ENCODE data around the gene RPL15.
"Not testable (repeated sequence)": the region's sequence is repeated elsewhere in the genome, so short reads cannot be mapped to it uniquely, and the experiment has no call there.

Gene RPL15

DNA sequence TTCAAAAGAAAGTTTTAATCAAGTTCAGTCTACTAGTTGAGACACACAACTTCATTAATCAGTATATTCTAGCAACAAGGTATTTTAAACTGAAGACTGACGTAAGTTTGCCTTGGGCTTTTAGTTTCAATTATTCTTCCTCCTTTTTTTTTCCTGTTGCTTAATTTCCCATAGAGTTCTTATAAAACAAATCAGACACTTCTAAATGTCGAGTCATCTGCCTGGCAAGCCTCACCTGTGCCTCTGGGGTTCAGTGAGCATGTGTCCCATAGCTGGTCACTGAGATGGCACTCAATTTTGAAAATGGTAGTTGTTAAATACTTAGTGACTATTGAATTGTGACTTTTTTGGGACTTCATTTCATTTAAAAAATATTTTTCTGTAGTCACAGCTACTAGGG, 27.5 kb upstream of the RPL15 start:
- no peak for DNase-seq

DNA sequence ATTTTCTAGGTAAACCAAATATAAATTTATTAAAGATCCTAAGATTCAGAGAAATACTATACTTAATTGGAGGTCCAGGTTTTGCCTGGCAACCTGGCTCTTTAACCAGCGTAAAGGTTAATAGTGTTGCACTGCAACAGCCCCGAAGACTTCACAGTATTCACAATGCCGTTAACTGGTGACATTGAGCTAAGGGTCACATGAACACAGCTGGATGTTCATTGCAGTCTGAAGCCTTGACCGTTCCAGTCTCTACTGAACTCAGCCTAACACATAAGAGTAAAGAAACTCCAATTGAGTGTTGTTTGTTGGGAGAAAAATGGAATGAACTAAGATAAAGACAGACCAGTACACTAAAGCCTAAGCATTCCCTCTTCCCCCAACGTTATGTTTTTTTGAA, 27.0 kb upstream of the RPL15 start:
- DNase-seq: no peak

DNA sequence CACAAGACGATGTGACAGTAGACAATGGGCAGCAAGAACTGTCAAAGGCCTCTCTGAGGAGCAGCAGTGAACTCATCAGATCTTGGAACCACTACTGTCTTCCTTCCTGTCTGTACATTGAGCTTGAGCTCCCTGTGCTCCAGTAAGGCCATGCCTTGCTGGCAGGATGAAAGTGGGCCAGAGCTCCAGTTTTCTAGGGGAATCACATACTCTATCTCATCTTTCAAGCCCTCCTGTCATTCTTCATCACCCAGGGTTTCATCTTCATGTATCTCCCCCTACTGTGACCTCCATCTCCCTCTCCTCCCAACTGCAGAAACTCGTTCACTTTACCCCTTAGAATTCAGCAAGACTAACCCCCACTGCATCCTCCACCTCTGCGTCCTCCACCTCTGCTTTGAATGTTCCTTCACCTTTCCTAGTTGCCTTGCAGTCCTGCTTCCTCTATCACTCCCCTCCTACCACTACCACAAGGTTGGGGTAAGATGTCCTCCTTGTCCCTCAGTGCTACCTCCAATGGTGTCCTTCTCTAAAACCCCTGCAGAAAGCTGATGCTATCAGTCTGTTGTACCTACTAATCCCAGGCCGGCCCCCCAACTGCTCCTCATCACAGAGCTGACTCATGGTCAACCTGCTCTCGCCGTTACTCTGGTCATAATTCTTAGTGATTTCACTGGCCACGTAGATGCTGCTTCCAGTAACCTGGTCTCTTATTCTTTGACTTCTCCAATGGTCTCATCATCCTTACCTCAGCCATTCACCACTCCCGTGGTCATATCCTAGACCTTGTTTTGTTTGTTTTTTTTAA, 22.5 kb upstream of the RPL15 start:
- DNase-seq: no peak

DNA sequence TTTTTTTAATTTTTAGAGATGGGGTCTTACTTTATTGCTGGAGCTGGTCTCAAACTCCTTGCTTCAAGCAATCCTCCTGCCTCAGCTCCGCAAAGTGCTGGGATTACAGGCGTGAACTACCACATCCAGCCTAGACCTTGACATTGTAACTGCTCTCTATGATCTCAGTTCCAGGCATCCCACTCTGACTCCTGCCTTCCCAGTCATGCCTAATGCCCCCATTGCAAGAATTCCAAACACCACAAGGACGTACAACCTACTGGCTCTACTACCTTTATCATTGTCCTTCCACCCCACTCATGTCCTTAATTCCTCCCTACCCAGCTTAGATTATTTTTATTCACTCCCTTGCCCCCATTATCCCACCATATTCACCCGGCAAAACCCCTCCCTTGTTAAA, 21.8 kb upstream of the RPL15 start:
- DNase-seq: no peak

DNA sequence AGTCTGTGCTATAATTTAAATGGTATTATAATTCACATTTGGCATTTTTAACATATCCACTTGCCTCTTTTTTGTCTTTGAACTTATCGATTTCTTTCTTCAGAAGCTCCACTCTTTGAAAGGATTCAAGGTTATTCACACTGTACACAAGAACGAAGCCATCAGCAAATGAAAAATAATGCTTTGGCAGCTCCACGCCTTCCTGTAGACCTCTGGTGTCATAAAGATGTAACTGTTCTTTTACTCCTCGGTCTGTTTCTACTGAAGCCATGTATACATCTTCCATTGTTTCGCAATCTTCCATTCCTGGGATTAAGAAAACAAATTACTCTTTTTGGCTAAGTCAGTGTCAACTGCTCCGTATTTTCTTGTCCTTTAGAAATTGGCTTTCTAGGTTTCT, 16.2 kb upstream of the RPL15 start:
- DNase-seq: no peak

DNA sequence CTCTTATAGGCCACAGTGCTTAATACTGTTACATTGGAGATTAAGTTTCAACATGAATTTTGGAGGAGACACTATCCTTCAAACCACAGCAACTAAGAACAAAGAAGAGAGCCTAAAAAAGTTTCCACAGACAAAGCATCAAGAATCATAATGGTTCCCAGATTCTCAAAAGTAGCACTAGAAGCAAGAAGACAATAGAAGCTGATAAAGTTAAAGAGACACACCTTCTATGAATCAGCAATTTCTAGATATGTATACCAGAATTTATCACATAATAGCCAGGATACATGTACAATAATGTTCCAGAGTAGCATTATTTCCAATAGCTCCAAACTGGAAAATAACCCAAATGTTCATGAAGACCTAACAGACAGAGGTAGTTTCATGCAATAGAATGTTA, 12.4 kb upstream of the RPL15 start:
- no peak for DNase-seq

DNA sequence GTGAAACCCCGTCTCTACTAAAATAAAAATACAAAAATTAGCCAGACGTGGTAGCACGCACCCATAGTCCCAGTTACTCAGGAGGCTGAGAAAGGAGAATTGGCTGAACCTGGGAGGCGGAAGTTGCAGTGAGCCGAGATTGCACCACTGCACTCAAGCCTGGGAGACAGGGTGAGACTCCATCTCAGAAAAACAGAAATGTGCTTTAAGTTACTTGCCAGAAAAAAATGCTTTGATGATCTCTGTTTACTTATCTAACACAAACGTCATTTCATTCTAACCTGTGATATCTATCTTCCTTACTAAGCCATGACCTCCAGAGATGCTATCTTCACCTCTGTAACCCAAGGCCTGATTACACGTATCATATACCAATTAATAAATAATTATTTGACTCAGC, 7.6 kb upstream of the RPL15 start:
- no peak for DNase-seq

DNA sequence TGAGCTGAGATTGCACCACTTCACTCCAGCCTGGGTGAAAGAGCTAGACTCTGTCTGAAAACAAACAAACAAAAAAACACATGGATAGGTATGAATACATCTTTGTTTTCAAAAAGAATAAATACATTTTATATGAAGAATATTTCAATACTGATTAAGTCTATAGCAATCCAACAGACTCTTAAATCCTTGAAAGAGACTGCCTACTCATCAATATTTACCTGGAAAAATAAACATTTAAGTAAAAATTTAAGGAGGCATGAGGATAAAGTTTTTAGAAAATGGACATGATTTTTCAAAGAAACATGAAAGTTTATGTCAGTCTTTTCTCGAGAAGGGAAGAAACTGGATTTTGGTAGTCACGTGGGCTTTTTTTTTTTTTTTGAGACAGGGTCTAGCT, 5.5 kb upstream of the RPL15 start:
- no peak for DNase-seq

DNA sequence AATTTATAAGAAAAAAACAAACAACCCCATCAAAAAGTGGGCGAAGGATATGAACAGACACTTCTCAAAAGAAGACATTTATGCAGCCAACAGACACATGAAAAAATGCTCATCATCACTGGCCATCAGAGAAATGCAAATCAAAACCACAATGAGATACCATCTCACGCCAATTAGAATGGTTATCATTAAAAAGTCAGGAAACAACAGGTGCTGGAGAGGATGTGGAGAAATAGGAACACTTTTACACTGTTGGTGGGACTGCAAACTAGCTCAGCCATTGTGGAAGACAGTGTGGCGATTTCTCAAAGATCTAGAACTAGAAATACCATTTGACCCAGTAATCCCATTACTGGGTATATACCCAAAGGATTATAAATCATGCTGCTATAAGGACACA, 4.6 kb upstream of the RPL15 start:
- not testable (repeated sequence) for DNase-seq

DNA sequence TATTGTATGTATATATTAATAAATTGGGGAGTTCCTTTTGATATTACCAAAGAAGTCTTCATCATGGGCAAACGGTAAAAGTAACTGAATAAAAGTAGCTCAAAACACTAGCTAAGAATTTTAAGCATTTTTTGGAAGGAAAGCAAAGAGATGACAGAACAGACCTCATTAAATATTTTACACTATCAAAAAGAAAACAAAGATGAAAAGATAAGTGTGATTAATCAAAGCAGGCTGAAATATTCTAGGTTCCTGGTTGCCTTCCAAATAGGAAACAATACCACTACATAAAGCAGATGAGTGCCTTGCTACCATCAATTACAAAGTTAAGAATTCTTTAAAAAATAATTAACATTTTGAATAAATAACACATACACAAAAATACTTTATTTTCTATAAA, 3.8 kb upstream of the RPL15 start:
- no peak for DNase-seq

DNA sequence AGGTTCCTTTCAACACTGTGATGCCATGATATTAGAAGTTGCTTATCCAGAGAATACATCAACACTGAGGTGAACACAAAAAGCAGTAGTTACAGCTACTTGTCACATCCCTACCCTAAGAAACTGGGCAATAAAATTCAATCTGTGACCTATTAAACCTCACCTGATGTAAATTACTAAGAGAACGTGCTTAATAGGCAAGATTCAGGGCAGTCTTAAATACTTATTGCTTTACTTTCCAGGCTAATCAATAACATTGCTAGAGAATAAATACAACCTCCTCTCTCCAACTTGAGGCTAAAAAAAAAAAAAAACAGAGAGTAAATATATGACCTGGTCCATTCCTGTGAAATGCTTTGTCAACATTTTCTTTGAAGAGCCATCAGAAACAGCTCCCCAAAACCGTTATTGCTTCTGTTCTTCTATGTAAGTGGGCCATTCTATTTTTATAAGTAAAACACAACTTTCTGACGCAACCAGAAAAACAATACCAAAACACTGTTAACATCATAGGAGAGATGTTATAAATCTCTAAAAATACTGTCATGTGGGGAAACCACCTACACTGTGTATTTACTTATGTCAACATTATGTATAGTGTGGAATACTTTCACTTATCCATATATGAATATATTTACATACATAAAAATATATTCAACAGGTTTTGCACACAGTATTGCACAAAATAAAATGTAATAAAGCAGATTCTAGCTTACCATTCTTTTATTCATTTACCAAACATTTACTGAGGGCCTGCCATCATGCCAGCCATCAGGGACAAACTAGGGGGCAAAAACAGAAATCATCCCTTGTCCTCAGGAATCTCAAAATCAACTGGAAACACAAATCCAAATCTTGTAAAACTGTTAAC, 2.8 kb upstream of the RPL15 start:
- DNase-seq: no peak

DNA sequence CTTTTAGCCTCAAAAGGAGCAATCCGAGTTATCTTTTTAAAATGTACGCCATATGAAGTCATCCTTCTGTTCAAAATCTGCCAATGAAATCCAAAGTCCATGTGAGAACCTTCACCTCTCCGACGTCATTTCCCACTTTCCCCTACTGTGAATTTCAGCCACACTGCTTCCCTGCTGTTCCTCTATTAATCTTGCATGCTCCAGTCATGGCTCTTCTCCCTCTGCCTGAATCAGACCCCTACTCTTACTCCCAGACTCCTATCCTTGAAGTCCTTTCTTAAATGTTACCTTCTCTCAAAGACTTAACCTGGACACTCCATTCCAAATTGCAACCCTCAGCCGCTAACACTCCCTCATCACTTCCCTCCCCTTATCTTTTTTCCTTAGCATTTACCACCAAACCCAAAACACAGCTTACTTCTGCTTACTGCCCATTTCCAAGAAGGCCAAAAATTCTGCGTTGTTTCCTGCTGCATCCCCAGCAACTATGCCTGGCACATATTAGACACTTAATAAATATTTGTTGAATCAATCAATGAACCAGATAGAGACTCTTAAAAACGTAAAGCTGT, 1.3 kb upstream of the RPL15 start:
- DNase-seq: peak in 12 of 56 donors; percentile 1 to 48 (median 6)

DNA sequence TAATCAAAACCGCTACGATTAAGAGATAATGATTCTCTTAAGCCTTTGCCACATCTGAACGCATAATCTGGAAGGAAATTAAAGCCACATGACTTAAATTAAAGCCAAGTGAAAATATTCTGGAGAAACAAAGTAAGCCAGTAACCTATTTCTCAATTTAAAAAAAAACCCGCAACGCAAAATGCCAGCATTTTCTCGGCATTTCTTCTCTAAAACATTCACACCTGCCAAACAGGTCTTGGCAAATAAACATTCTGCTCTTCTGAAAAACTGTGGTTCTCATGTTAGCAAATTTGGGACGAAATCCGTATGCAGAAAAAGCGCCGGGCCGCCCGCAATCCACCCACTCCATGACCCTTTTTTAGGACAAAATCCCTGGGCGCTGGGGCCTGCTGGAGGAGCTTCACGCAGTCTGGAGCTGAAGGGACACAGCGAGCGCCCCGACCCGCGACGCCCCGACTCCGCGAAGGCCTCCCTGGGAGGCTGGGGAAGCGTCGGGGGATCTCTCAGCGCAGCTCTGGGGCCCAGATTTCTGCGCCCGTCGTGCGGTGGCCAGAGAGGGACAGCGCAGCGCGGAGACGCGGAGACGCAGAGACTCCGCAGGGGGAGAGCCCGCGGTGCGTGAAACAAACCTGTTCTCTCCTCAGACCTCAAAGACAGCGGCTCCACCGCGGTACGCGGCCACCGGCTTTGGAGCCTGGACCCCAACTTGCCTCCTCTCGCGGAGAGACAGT, 613 bp upstream of the RPL15 start:
- DNase-seq: peak in 15 of 56 donors; percentile 29 to 79 (median 56)

DNA sequence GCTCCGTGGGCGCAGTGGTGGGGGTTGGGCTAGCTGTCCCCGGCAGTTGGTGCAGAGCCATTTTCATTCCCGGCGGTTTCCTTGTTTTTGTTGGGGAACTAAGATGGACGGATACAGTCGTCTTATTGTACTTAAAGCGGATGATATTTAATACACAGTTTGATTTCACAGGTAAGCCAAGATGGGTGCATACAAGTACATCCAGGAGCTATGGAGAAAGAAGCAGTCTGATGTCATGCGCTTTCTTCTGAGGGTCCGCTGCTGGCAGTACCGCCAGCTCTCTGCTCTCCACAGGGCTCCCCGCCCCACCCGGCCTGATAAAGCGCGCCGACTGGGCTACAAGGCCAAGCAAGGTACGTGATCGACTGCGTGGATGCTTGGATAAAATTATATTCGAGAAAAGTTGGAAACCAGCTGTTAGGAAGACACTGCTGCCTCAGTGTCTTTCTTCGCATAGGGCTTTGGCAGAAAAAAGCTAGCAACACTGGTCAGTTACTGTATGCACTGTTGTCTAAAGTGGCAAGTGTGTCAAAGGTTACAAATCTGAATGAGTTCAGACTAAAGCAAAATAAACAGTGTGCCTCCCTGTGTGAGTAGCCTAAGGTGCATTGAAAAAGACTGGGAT, 859 bp downstream of the RPL15 start:
- peak in 1 of 56 donors; percentile 27 for DNase-seq

DNA sequence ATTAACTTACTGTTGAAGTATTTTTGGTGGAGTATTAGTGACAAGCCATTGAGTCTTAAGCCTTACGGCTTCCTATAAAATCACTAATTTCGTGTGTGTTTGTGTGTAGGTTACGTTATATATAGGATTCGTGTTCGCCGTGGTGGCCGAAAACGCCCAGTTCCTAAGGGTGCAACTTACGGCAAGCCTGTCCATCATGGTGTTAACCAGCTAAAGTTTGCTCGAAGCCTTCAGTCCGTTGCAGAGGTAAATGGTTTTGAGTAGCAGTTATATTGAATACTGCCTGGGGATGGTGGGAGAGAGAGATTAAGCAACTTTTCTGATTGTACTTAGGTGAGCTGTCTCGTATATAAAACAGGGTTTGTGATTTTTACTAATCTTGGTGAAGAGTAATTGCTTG, 1.4 kb downstream of the RPL15 start:
- DNase-seq: not testable (repeated sequence)

DNA sequence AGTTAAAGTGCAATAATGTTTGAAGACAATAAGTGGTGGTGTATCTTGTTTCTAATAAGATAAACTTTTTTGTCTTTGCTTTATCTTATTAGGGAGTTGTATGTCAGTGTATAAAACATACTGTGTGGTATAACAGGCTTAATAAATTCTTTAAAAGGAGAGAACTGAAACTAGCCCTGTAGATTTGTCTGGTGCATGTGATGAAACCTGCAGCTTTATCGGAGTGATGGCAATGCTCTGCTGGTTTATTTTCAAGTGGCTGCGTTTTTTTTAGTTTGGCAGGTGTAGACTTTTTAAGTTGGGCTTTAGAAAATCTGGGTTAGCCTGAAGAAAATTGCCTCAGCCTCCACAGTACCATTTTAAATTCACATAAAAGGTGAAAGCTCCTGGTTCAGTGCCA, 2.7 kb downstream of the RPL15 start:
- DNase-seq: no peak

DNA sequence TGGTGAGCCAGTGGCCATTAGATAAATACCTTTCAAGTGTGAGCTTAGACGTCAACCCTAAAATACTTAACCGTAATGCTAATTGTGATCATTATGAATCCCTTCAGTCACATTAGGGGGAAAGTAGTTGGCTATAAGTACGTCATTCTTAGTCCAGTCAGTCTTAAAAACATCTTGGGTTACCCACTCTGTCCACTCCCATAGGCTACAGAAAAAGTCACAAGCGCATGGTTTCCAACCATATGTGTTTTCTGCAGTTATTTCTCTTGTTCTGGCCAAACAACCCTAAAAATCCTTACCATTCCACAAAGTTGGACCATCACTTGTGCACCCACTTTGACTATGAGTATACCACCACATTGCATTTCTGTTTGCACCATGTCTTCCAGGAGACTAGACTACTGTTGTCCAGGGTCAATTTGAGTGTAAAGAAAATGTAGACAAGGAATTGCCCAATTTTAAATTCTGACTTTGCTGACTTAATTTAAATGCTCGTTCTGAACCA, 3.3 kb downstream of the RPL15 start:
- DNase-seq: no peak

DNA sequence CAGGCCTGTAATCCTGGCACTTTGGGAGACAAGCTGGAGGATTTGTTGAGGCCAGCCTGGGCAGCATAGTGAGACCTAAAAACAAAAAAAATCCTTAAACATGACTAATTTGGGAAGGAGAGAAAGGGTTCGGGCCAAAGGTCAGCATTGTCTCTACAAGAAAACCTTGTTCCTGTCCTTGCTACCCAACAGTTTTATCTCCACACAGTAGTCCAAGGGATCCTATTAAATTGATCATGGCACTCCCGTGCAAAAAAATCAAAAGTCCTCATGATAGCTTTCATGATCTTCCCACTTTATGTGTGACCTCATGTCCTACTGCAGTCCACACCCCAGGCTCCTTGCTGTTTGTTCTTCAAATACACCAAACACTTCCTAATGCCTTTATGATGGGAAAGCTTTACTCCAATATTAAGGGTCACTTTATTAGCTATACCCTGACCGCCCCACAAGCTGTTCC, 4.2 kb downstream of the RPL15 start:
- DNase-seq: no peak

DNA sequence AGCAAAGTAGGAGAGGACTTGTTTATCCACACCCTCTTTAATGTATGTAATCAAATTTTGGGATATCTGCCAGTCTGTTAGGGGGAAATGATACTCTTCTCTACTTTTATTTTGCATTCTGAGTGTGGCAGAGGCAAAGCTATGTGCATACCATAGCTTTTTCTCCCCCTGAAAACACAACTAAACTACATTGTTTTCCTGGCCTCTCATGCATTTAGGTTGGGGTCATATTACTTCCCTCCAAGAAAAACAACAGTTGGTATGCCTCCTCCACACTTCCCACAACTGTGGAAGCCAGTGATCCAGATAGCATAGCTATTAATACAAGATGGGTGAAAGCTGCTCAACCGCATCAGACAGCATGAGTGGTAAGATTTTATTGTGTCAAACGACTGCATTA, 6.9 kb downstream of the RPL15 start:
- no peak for DNase-seq

DNA sequence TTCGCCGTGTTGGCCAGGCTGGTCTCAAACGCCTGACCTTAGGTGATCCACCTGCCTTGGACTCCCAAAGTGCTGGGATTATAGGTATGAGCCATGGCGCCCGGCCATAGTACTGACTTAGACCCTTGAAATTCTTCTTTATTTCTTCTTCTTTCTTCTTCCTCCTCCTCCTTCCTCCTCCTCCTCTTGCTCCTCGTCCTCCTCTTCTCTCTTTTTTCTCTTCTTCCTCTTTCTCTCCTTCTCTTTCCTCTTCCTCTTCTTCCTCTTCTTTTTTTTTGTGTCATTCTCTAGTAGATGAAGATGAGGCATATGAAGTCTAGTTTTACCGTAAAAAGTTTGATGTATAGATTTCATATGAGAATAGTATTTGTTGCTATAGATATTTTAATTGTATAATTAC, 9.3 kb downstream of the RPL15 start:
- DNase-seq: no peak

DNA sequence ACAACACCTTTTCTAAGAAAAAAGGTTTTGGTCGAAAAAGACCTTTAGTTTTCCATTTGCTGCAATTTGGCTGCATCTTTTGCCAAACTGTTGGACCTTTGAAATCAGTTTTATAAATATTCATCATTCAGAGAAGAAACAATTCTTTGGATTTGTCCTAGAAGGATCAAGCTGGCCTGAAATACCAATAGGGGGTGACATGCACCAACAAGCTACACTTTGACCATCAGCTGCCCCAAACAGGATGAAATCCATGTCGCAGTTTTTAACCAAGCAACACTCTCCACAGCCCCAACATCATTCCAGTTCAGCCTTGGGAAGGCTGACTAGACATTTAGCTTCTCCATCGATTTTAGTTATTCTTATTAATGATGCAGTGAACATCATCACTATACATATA, 9.8 kb downstream of the RPL15 start:
- peak in 11 of 56 donors; percentile 3 to 52 (median 22) for DNase-seq

All from amygdala (tissue), 56 donors.